Smooth muscle cell (in vitro differentiated cells): ENCODE measurements around the gene ATPAF2. TPM values are rescaled to one million over a fixed set of nuclear protein-coding genes. Genes with fewer than 3 reads are reported as not detected.

Experiments used
- DNase-seq: peaks from one replicate; lab custom pipeline; 2025; ENCODE audit not compliant: unreplicated experiment; lab: John Stamatoyannopoulos, UW
- H2AFZ ChIP-seq: fragments of 200-600 bp; sonication (generic); 2 replicates; pipeline ENCODE4 v1.6.0; 2016; ENCODE audit warnings: antibody characterized with exemption, low read depth, mild to moderate bottlenecking
- H3F3A ChIP-seq: fragments of 200-600 bp; sonication (generic); 2 replicates; pipeline ENCODE4 v1.6.0; 2017; ENCODE audit warnings: antibody characterized with exemption, low read depth
- H3K27ac ChIP-seq: fragments of 200-600 bp; sonication (generic); 2 replicates; pipeline ENCODE4 v1.5.1; 2016; ENCODE audit warnings: low read depth, mild to moderate bottlenecking
- H3K27me3 ChIP-seq: fragments of 200-600 bp; sonication (generic); 2 replicates; pipeline ENCODE4 v1.6.1; 2016; ENCODE audit warnings: low read depth, mild to moderate bottlenecking
- H3K36me3 ChIP-seq: fragments of 200-600 bp; sonication (generic); 2 replicates; pipeline ENCODE4 v1.5.1; 2016; ENCODE audit warnings: low read depth
- H3K4me1 ChIP-seq: fragments of 200-600 bp; sonication (generic); 2 replicates; pipeline ENCODE4 v1.5.1; 2016; ENCODE audit warnings: low read depth
- H3K4me2 ChIP-seq: fragments of 200-600 bp; sonication (generic); 2 replicates; pipeline ENCODE4 v1.6.0; 2016; ENCODE audit warnings: mild to moderate bottlenecking
- H3K4me3 ChIP-seq: fragments of 200-600 bp; sonication (generic); 2 replicates; pipeline ENCODE4 v1.5.1; 2016; ENCODE audit warnings: mild to moderate bottlenecking
- H3K79me2 ChIP-seq: fragments of 200-600 bp; sonication (generic); 2 replicates; pipeline ENCODE4 v1.6.0; 2016; ENCODE audit warnings: low read depth, mild to moderate bottlenecking
- H3K9ac ChIP-seq: fragments of 200-600 bp; sonication (generic); 2 replicates; pipeline ENCODE4 v1.6.0; 2016; ENCODE audit warnings: low read depth
- H3K9me3 ChIP-seq: fragments of 200-600 bp; sonication (generic); replicated peaks from 2 replicates; pipeline ENCODE4 v1.5.1; 2016; ENCODE audit warnings: low read depth
- H4K20me1 ChIP-seq: fragments of 200-600 bp; sonication (generic); 2 replicates; pipeline ENCODE4 v1.6.0; 2016; ENCODE audit warnings: low read depth
- WGBS: methylation state at CpG from one replicate; pipeline ENCODE4 v1.1.7; 2016; ENCODE audit warnings: low lambda C conversion rate; 5-methylcytosine and 5-hydroxymethylcytosine counted together
- polyA plus RNA-seq: library from polyadenylated mRNA; unstranded; fragments of >200 nt; fragmentation: Nextera tagmentation; extraction: Ambion mirVana; gene quantifications from 2 replicates; pipeline ENCODE4 v1.2.1, GENCODE V29; 2016
- total RNA-seq: library from RNA; depleted of rRNA; stranded (reverse); fragments of >200 nt; gene quantifications from 2 replicates; pipeline ENCODE4 v1.2.3, GENCODE V29; 2014
- TF ChIP-seq, protein P1 (sequence below): fragments of 200-600 bp; sonication (generic); IDR thresholded peaks from 2 replicates; pipeline ENCODE4 v1.5.1; 2017; ENCODE audit warnings: borderline replicate concordance, mild to moderate bottlenecking, antibody characterized with exemption; ENCODE audit not compliant: insufficient read depth, poor library complexity, severe bottlenecking

Gene ATPAF2
- total and polyA plus RNA-seq, 2 experiments from 2014 or later: 31.0 to 32.3 TPM

DNA sequence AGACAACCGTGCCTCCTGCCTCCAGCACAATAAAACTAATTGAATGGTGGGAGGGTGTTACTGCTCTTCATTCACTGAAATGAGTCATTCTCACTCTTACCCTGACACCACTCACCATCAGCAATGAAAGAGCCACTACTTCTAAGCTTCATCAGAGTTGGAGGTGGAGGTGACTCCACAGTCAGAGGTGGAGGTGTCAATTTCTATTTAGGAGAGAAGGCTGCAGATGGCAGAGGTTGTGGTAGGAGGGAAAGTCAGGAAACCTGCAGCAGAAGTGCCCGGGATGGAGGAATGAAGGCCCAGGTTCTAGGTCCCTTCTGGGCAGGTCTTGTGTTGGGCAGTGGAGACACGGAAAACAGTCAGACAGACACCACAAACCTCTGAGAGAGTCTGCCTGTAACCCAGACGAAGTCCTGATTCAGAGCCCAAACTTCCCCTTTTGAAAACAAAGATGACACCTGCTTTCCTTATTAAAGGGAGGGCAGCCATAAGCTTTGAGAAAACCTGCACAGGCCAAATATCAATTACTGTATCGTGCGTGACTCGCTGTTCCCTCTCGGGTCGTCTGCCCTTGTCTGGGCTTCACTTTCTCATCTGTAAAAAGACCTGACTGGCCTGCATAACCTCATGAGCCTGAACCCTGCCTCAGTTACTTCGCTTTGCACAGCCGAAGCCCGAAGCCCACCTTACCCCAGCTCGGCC lies 668 bp downstream of the ATPAF2 start:
- Histone ChIP-seq H3K27ac (peak overlapping the region; percentile 30), H3K4me2 (peak overlapping the region; percentile 95), H3K36me3 (no peaks in the 10 kb centered on the region), H3K4me1 (peaks cover 14% of the 10 kb centered on the region), H3F3A (no peaks in the 10 kb centered on the region), H3K9ac (peak overlapping the region; percentile 79), H4K20me1 (peaks cover 15% of the 10 kb centered on the region), H3K79me2 (peaks cover 55% of the 10 kb centered on the region), H3K27me3 (no peaks in the 10 kb centered on the region), H3K9me3 (no peaks in the 10 kb centered on the region), H2AFZ (peak overlapping the region; percentile 92), H3K4me3 (peak overlapping the region; percentile 84)
- no peak for DNase-seq
- TF ChIP-seq, protein P1, sequence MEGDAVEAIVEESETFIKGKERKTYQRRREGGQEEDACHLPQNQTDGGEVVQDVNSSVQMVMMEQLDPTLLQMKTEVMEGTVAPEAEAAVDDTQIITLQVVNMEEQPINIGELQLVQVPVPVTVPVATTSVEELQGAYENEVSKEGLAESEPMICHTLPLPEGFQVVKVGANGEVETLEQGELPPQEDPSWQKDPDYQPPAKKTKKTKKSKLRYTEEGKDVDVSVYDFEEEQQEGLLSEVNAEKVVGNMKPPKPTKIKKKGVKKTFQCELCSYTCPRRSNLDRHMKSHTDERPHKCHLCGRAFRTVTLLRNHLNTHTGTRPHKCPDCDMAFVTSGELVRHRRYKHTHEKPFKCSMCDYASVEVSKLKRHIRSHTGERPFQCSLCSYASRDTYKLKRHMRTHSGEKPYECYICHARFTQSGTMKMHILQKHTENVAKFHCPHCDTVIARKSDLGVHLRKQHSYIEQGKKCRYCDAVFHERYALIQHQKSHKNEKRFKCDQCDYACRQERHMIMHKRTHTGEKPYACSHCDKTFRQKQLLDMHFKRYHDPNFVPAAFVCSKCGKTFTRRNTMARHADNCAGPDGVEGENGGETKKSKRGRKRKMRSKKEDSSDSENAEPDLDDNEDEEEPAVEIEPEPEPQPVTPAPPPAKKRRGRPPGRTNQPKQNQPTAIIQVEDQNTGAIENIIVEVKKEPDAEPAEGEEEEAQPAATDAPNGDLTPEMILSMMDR: no peak
- 14% methylated on average over 13 of the region's 13 CpGs for WGBS

DNA sequence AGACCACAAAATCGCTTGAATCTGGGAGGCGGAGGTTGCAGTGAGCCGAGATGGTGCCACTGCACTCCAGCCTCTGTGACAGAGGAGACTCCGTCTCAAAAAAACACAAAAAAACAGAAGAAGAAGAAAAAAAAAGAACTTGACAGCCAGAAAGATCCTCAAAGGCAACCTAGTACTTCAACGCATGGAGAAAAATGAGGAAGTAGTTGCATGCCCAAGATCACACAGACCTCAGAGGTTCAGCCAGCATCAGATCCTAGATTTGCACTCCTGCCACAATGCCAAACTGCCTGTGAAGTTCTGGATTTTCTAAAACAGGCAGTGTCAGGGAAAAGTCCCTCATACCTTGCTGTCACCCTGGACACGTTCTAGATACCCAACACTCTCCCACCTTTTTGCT lies 1.5 kb downstream of the ATPAF2 start:
- H3K36me3 ChIP-seq: no peaks in the 10 kb centered on the region
- H3K4me2 ChIP-seq: peak overlapping the region; percentile 95
- H3K79me2 ChIP-seq: peaks cover 49% of the 10 kb centered on the region
- H3F3A ChIP-seq: no peaks in the 10 kb centered on the region
- DNase-seq: no peak
- no peak overlapping the region for H2AFZ ChIP-seq
- no peak overlapping the region for H3K27ac ChIP-seq
- 93% methylated on average over 6 of the region's 6 CpGs for WGBS
- H3K9me3 ChIP-seq: no peaks in the 10 kb centered on the region
- TF ChIP-seq, protein P1: no peak
- H3K4me3 ChIP-seq: no peak overlapping the region
- peaks cover 14% of the 10 kb centered on the region for H4K20me1 ChIP-seq
- H3K9ac ChIP-seq: no peak overlapping the region
- H3K4me1 ChIP-seq: peaks cover 14% of the 10 kb centered on the region
- H3K27me3 ChIP-seq: no peaks in the 10 kb centered on the region

DNA sequence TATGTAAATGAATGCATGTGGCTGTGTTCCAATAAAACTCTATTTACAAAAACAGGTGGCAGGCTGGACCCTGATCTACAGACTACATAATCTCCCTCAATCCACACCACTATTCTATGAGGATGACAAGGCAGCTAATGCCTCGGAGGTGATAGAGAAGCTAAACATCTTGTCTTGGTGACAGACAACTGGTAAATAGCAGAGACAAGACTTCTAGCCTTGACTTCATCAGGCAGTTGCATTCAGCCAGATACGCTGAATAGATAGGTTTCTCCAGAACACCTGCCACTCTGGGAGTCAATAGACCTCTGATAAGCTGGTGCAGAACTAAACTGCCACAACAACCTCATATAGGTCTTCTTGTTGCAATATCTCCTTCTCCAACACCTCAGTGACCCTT lies 3.3 kb downstream of the ATPAF2 start:
- peaks cover 10% of the 10 kb centered on the region for H4K20me1 ChIP-seq
- no peak overlapping the region for H3K4me3 ChIP-seq
- H3K4me2 ChIP-seq: no peak overlapping the region
- TF ChIP-seq, protein P1: no peak
- peaks cover 12% of the 10 kb centered on the region for H3K4me1 ChIP-seq
- no peaks in the 10 kb centered on the region for H3F3A ChIP-seq
- H3K36me3 ChIP-seq: no peaks in the 10 kb centered on the region
- H3K9ac ChIP-seq: no peak overlapping the region
- H3K27ac ChIP-seq: no peak overlapping the region
- H3K79me2 ChIP-seq: peaks cover 40% of the 10 kb centered on the region
- H2AFZ ChIP-seq: no peak overlapping the region
- 85% methylated on average over 2 of the region's 2 CpGs for WGBS
- H3K9me3 ChIP-seq: no peaks in the 10 kb centered on the region
- DNase-seq: no peak
- H3K27me3 ChIP-seq: no peaks in the 10 kb centered on the region

DNA sequence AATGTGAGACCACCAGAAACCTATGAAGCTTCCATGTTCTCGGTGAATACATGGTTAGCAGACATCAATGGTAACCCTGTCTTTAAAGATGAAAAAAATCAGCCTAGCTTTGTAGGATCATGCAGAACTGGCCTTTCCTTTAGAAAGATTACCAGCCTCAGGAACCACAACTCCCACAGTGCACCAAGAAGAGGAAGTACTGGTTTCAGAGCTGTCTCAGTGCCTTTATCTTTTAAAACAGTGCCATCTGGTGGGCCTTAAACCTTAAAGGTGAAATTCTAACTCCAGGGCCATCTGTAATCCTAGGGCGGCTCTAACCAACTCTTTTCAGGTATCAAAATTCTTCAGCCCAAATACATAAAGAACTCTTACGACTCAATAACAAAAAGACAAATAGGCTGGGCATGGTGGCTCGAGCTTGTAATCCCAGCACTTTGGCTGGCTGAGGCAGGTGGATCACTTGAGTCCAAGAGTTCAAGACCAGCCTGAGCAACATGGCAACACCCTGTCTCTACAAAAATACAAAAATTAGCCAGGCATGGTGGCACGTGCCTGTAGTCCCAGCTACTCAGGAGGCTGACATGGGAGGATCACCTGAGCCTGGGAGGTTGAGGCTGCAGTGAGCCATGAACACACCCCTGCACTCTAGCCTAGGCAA lies 5.4 kb downstream of the ATPAF2 start:
- Histone ChIP-seq H2AFZ (no peak overlapping the region), H3K4me1 (peaks cover 5% of the 10 kb centered on the region), H3K27ac (no peak overlapping the region), H3K4me3 (no peak overlapping the region), H3K36me3 (no peaks in the 10 kb centered on the region), H3K9ac (no peak overlapping the region), H3K9me3 (no peaks in the 10 kb centered on the region), H3K4me2 (no peak overlapping the region), H3F3A (no peaks in the 10 kb centered on the region), H3K79me2 (peaks cover 31% of the 10 kb centered on the region), H3K27me3 (no peaks in the 10 kb centered on the region), H4K20me1 (peaks cover 10% of the 10 kb centered on the region)
- 36% methylated on average over 5 of the region's 5 CpGs for WGBS
- TF ChIP-seq, protein P1: peak; percentile 62
- no peak for DNase-seq
